ENCODE results near the gene UBTF. TPM values are rescaled to one million over a fixed set of nuclear protein-coding genes. Genes with fewer than 3 reads are reported as not detected.

The UBTF gene
- polyA plus RNA-seq, 1 donor (not counting 4 experiments of a cell fraction or from before 2014, with no cell fraction given): 23.0 TPM

GRCh38 chr17:44188576-44189403 lies 30.7 kb downstream of the UBTF start:
- Histone ChIP-seq H3K4me3 (ENCODE audit: control insufficient read depth in 2 of 3, extremely low read depth in 1 of 3, insufficient read depth in 2 of 3, low read depth in 1 of 3, low read length in 3 of 3) (no peak overlapping the region), H3K36me3 (ENCODE audit: control insufficient read depth in 2 of 2, extremely low read depth in 1 of 2, insufficient read depth in 2 of 2, low read length in 2 of 2) (peaks cover 19 to 21% of the 10 kb centered on the region in 2 experiments), H3K9ac (ENCODE audit: control insufficient read depth, extremely low read depth, insufficient read depth, low read length) (no peak overlapping the region), H3K27me3 (ENCODE audit: control insufficient read depth, extremely low read depth, insufficient read depth, low read length) (no peaks in the 10 kb centered on the region), H2AFZ (ENCODE audit: control insufficient read depth, low read length) (no peak overlapping the region), H3K9me3 (ENCODE audit: control insufficient read depth, low read depth, low read length) (no peaks in the 10 kb centered on the region), H3K79me2 (ENCODE audit: control insufficient read depth, insufficient read depth, low read length) (peaks cover 34% of the 10 kb centered on the region), H3K9me1 (ENCODE audit: control insufficient read depth, extremely low read depth, insufficient read depth, low read length) (no peaks in the 10 kb centered on the region), H3K4me2 (ENCODE audit: control insufficient read depth, extremely low read depth, insufficient read depth, low read depth, low read length) (no peak overlapping the region), H3K27ac (ENCODE audit: control insufficient read depth, insufficient read depth, low read length) (no peak overlapping the region), H3K4me1 (ENCODE audit: control insufficient read depth, extremely low read depth, insufficient read depth, low read length) (peaks cover 11% of the 10 kb centered on the region), H4K20me1 (ENCODE audit: control insufficient read depth, extremely low read depth, insufficient read depth, low read length) (no peaks in the 10 kb centered on the region)
- TF ChIP-seq CTCF (optimal IDR thresholded peaks at IDR 0.05 in 1 of 3, IDR thresholded peaks at IDR 0.05 in 1 of 3, conservative IDR thresholded peaks at IDR 0.05 in 1 of 3; ENCODE audit: extremely low read depth in 1 of 3, insufficient read depth in 2 of 3, low read length in 3 of 3) (no peak), EZH2 (IDR thresholded peaks at IDR 0.05; ENCODE audit: low read length) (no peak)
- DNase-seq (ENCODE audit: low read depth, low spot score) (no peak), FAIRE-seq (no peak)
- dilution Hi-C loops (cut with MboI; ENCODE audit: extremely low pct_ligation_motif_present, low sequenced_read_pairs): no loop called here

GRCh38 chr17:44187131-44187899 lies 32.2 kb downstream of the UBTF start:
- H3K9me3 ChIP-seq (ENCODE audit: control insufficient read depth, low read depth, low read length): no peaks in the 10 kb centered on the region
- H3K4me1 ChIP-seq (ENCODE audit: control insufficient read depth, extremely low read depth, insufficient read depth, low read length): peaks cover 11% of the 10 kb centered on the region
- FAIRE-seq: no peak
- H3K27ac ChIP-seq (ENCODE audit: control insufficient read depth, insufficient read depth, low read length): peak overlapping the region; percentile 97
- no peak for DNase-seq (ENCODE audit: low read depth, low spot score)
- H3K27me3 ChIP-seq (ENCODE audit: control insufficient read depth, extremely low read depth, insufficient read depth, low read length): no peaks in the 10 kb centered on the region
- no peak for TF ChIP-seq CTCF (optimal IDR thresholded peaks at IDR 0.05 in 1 of 3, IDR thresholded peaks at IDR 0.05 in 1 of 3, conservative IDR thresholded peaks at IDR 0.05 in 1 of 3; ENCODE audit: extremely low read depth in 1 of 3, insufficient read depth in 2 of 3, low read length in 3 of 3)
- TF ChIP-seq EZH2 (IDR thresholded peaks at IDR 0.05; ENCODE audit: low read length): no peak
- H3K9me1 ChIP-seq (ENCODE audit: control insufficient read depth, extremely low read depth, insufficient read depth, low read length): no peaks in the 10 kb centered on the region
- H4K20me1 ChIP-seq (ENCODE audit: control insufficient read depth, extremely low read depth, insufficient read depth, low read length): no peaks in the 10 kb centered on the region
- peaks cover 15 to 17% of the 10 kb centered on the region in 2 experiments for H3K36me3 ChIP-seq (ENCODE audit: control insufficient read depth in 2 of 2, extremely low read depth in 1 of 2, insufficient read depth in 2 of 2, low read length in 2 of 2)
- peak overlapping the region; percentile 90 for H3K4me2 ChIP-seq (ENCODE audit: control insufficient read depth, extremely low read depth, insufficient read depth, low read depth, low read length)
- H3K9ac ChIP-seq (ENCODE audit: control insufficient read depth, extremely low read depth, insufficient read depth, low read length): peak overlapping the region; percentile 96
- dilution Hi-C loops (cut with MboI; ENCODE audit: extremely low pct_ligation_motif_present, low sequenced_read_pairs): no loop called here
- H3K79me2 ChIP-seq (ENCODE audit: control insufficient read depth, insufficient read depth, low read length): peaks cover 35% of the 10 kb centered on the region
- peak overlapping the region; percentile 90 for H2AFZ ChIP-seq (ENCODE audit: control insufficient read depth, low read length)
- H3K4me3 ChIP-seq (ENCODE audit: control insufficient read depth in 2 of 3, extremely low read depth in 1 of 3, insufficient read depth in 2 of 3, low read depth in 1 of 3, low read length in 3 of 3): peak overlapping the region; percentile 87 to 100 (median 91)
